Measurements from ENCODE around the gene NPW. TPM values are rescaled to one million over a fixed set of nuclear protein-coding genes. Genes with fewer than 3 reads are reported as not detected.

Gene NPW
- total and polyA plus RNA-seq, 2 donors (not counting 3 experiments of a cell fraction or from before 2014, with no cell fraction given) = 0.84 to 3.3 TPM

DNA sequence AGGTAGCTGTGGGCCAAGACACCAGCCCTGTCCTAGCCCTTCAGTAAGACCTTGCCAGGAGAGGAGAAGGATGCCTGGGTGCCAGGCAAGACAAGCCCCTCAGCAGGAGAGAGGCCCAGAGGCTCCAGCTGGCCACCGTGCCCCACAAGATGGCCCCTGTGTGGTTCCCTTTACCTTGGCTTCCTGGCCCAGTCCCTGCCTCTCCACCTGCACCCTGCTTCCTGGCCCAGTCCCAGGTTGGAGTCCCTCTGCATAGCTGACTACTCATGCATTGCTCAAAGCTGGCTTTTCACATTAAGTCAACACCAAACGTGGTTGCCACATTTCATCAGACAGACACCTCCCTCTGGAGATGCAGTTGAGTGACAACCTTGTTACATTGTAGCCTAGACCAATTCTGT lies 25.9 kb upstream of the NPW start:
- Histone ChIP-seq H3K4me1 (ENCODE audit: control insufficient read depth, extremely low read depth, insufficient read depth, low read length) (peaks cover 7% of the 10 kb centered on the region), H3K36me3 (ENCODE audit: control insufficient read depth in 2 of 2, extremely low read depth in 1 of 2, insufficient read depth in 2 of 2, low read length in 2 of 2) (peaks cover 0 to 10% of the 10 kb centered on the region in 2 experiments), H3K27ac (ENCODE audit: insufficient read depth, low read depth, low read length) (no peak overlapping the region), H3K9ac (replicated peaks; ENCODE audit: extremely low read depth, insufficient read depth, low read length) (no peak overlapping the region), H3K9me1 (replicated peaks; ENCODE audit: control insufficient read depth, extremely low read depth, insufficient read depth, low read length) (no peaks in the 10 kb centered on the region), H3K4me2 (ENCODE audit: insufficient read depth, low read length) (no peak overlapping the region), H2AFZ (ENCODE audit: low read depth, low read length) (no peak overlapping the region), H3K79me2 (ENCODE audit: control insufficient read depth, insufficient read depth, low read length) (no peaks in the 10 kb centered on the region), H3K9me3 (replicated peaks; ENCODE audit: control insufficient read depth, insufficient read depth, low read length) (no peaks in the 10 kb centered on the region), H3K27me3 (ENCODE audit: control insufficient read depth in 2 of 2, insufficient read depth in 2 of 2, low read length in 2 of 2) (peaks cover 22 to 24% of the 10 kb centered on the region in 2 experiments), H4K20me1 (replicated peaks; ENCODE audit: control insufficient read depth, extremely low read depth, insufficient read depth, low read length) (no peaks in the 10 kb centered on the region), H3K4me3 (replicated peaks in 1 of 3; ENCODE audit: insufficient read depth in 1 of 3, low read depth in 1 of 3, low read length in 3 of 3) (no peak overlapping the region)
- TF ChIP-seq GATA2 (IDR thresholded peaks at IDR 0.05; ENCODE audit: insufficient read depth, insufficient read length, low read depth, low read length) (no peak), MYC (IDR thresholded peaks at IDR 0.05; ENCODE audit: low read depth, low read length) (no peak), JUN (IDR thresholded peaks at IDR 0.05; ENCODE audit: borderline replicate concordance, insufficient read depth, insufficient read length, low read depth) (no peak), POLR2A (IDR thresholded peaks at IDR 0.05; ENCODE audit: low read depth, low read length) (no peak), MAX (IDR thresholded peaks at IDR 0.05; ENCODE audit: insufficient read depth, insufficient read length) (no peak), POLR2AphosphoS5 (IDR thresholded peaks at IDR 0.05; ENCODE audit: insufficient read depth, low read depth, low read length) (no peak), FOS (IDR thresholded peaks at IDR 0.05; ENCODE audit: borderline replicate concordance, insufficient read depth, low read length) (no peak), EZH2 (IDR thresholded peaks at IDR 0.05; ENCODE audit: borderline replicate concordance, low read depth, low read length, severe bottlenecking) (no peak)
- dilution Hi-C loops (cut with MboI; ENCODE audit: extremely low pct_ligation_motif_present, low sequenced_read_pairs) (no loop called here), intact Hi-C loops (cut with micrococcal nuclease) (no loop called here)
- POLR2A ChIA-PET = no interaction called here
- DNase-seq (ENCODE audit: low read depth, low spot score) (no peak), FAIRE-seq (no peak)
- CTCF ChIA-PET = interaction anchor here (3.9 kb wide), 1 partner anchor 9 kb away, joined by 23 read pairs; no protein-coding TSS in a partner anchor
- BruUV-seq (replicated peaks) = no TSS peak
